SU-DHL-6 (cell line): Measurements from ENCODE around the gene MBOAT1.

Experiments used
- EZH2phosphoT487 ChIP-seq: fragments of 200-600 bp; sonication (generic), shearing (Covaris generic); conservative IDR thresholded peaks from 2 replicates; pipeline ENCODE4 v1.6.1; 2018; ENCODE audit warnings: mild to moderate bottlenecking, antibody characterized with exemption, low read length, moderate library complexity, mixed read lengths
- TF ChIP-seq, protein P1 (sequence below): fragments of 200-600 bp; sonication (generic); IDR thresholded peaks from one replicate; pipeline ENCODE4 v1.5.1; 2017; ENCODE audit warnings: antibody characterized with exemption, mild to moderate bottlenecking, low read length, moderate library complexity; ENCODE audit not compliant: insufficient read depth, poor library complexity, severe bottlenecking

DNA sequence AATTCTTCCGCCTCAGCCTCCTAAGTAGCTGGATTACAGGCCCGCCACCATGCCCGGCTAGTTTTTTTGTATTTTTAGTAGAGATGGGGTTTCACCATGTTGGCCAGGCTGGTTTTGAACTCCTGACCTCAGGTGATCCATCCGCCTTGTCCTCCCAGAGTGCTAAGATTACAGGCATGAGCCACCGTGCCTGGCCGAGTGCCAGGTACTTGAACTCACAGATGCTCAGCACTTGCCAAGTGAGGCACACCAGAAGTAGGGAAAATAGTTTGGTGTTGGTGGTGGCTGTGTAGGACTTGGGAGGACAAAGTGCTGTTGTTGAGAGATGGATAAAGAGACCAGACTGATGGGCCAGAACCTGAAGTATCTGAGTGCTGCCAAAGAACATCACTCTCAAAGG is 40.0 kb upstream of the MBOAT1 start:
- TF ChIP-seq, protein P1, sequence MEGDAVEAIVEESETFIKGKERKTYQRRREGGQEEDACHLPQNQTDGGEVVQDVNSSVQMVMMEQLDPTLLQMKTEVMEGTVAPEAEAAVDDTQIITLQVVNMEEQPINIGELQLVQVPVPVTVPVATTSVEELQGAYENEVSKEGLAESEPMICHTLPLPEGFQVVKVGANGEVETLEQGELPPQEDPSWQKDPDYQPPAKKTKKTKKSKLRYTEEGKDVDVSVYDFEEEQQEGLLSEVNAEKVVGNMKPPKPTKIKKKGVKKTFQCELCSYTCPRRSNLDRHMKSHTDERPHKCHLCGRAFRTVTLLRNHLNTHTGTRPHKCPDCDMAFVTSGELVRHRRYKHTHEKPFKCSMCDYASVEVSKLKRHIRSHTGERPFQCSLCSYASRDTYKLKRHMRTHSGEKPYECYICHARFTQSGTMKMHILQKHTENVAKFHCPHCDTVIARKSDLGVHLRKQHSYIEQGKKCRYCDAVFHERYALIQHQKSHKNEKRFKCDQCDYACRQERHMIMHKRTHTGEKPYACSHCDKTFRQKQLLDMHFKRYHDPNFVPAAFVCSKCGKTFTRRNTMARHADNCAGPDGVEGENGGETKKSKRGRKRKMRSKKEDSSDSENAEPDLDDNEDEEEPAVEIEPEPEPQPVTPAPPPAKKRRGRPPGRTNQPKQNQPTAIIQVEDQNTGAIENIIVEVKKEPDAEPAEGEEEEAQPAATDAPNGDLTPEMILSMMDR = no peak
- no peak for TF ChIP-seq EZH2phosphoT487
